T1000 (cell line): Measurements from ENCODE around the gene PIAS1.
A peak's percentile ranks its signal among the peaks of the same experiment; 100 is the strongest.
"Not testable (repeated sequence)": the region's sequence is repeated elsewhere in the genome, so short reads cannot be mapped to it uniquely, and the experiment has no call there.

Source experiments
- DNase-seq: peaks from one replicate; lab custom pipeline; 2025; ENCODE audit warnings: mixed read lengths; lab: John Stamatoyannopoulos, UW

The PIAS1 gene

GRCh38 chr15:68034719-68035293 is 19.3 kb upstream of the PIAS1 start:
- DNase-seq, result no peak

- DNase-seq, result no peak
These were observed 15.9 kb upstream of the PIAS1 start for GRCh38 chr15:68038246-68038645.

GRCh38 chr15:68040144-68040543 is 14.0 kb upstream of the PIAS1 start:
- DNase-seq, result no peak

- DNase-seq, result no peak
These were observed 11.8 kb upstream of the PIAS1 start for GRCh38 chr15:68042156-68042854.

- no peak for DNase-seq
These were observed 11.3 kb upstream of the PIAS1 start for GRCh38 chr15:68042855-68043222.

GRCh38 chr15:68045289-68046265 is 8.5 kb upstream of the PIAS1 start:
- no peak for DNase-seq

- DNase-seq, result no peak
These were observed 6.3 kb upstream of the PIAS1 start for GRCh38 chr15:68047826-68048225.

- no peak for DNase-seq
These were observed 3.0 kb upstream of the PIAS1 start for GRCh38 chr15:68051109-68051508.

- no peak for DNase-seq
These were observed 2.2 kb upstream of the PIAS1 start for GRCh38 chr15:68051907-68052306.

GRCh38 chr15:68052431-68052830 is 1.7 kb upstream of the PIAS1 start:
- DNase-seq, result no peak

GRCh38 chr15:68053001-68053400 is 1.1 kb upstream of the PIAS1 start:
- no peak for DNase-seq

GRCh38 chr15:68054628-68055223 is 611 bp downstream of the PIAS1 start:
- peak; percentile 20 for DNase-seq

- no peak for DNase-seq
These were observed 1.1 kb downstream of the PIAS1 start for GRCh38 chr15:68055224-68055705.

GRCh38 chr15:68056097-68056865 is 2.2 kb downstream of the PIAS1 start:
- DNase-seq, result no peak

- DNase-seq, result no peak
These were observed 2.9 kb downstream of the PIAS1 start for GRCh38 chr15:68057034-68057433.

GRCh38 chr15:68057758-68058157 is 3.6 kb downstream of the PIAS1 start:
- no peak for DNase-seq

- not testable (repeated sequence) for DNase-seq
These were observed 4.9 kb downstream of the PIAS1 start for GRCh38 chr15:68058970-68059369.

- DNase-seq, result no peak
These were observed 5.5 kb downstream of the PIAS1 start for GRCh38 chr15:68059630-68060029.

- DNase-seq, result no peak
These were observed 7.1 kb downstream of the PIAS1 start for GRCh38 chr15:68061171-68061570.

GRCh38 chr15:68061602-68062001 is 7.5 kb downstream of the PIAS1 start:
- DNase-seq, result no peak

GRCh38 chr15:68062214-68062613 is 8.1 kb downstream of the PIAS1 start:
- DNase-seq, result no peak
